ENCODE results near the gene MMP15. TPM values are rescaled to one million over a fixed set of nuclear protein-coding genes. Genes with fewer than 3 reads are reported as not detected.
"Not testable (repeated sequence)": the region's sequence is repeated elsewhere in the genome, so short reads cannot be mapped to it uniquely, and the experiment has no call there.

The MMP15 gene
- total RNA-seq = 24.2 and 32.3 TPM in 2 replicates

DNA sequence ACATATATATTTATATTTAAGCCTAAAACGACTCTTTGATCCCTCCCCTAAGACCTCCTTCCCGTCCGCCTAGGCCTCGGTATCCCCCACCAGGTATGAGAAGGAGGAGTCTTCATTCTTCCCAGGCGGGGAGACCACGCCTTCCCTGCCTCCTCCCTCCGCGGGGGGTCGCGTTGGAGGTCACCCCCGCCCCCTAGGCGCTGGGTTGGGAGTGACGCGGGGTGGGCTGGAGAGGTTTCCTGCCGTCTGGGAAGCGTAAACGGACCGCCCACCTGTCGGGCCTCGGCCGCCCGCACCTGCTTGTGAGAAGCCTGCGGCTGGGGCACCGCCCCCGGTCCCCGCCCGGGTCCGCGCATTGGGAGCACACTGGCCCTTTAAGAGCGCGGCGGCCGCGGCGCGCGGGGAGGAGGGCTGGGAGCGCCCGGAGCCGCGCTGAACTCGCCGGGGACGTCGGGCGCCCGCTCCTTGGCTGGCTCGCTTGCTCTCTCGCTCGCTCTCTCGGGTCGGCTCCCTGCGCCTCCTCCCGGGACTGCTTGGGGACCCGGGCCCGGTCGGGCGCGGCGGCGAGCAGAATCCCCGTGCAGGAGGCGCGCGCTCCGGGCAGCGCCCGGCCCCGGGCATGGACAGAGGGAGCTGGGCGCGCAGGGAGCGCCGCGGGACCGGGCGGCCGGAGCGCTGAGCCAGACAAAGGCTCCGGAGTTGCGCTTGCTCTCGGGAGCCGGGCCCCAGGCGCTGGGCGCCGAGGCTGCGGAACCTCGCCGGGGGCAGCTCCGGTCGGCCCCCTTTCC, at the start of gene MMP15:
MMP15 (plus strand) TSS at position 404 of the 788 bp plus-strand sequence. CDS start 597 bp downstream, outside the sequence.
- DNase-seq = peak; percentile 74

DNA sequence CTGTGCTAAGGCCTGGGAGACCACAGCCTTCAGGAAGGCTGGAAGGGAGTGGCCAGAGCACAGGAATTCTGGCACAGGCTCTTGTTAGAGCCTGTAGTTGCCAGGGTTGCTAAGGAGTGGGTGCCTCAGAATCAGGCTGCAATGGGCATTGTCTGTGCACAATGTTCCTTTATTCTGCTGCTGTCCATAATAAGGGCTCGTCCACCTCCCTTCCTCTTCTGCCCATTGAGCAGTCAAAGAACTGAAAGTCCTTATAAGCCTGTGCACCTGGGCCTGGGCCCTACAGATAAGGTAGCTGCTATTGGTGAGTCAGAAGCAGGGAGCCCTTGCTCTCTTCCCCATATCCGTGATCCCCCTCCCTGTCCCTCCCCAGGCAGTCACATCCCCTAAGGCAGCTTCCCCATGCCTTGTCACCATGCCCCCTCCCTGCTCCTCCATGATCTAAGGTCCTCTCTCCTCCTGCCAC, 49.2 kb upstream of the MMP15 start:
- peak; percentile 8 for DNase-seq

DNA sequence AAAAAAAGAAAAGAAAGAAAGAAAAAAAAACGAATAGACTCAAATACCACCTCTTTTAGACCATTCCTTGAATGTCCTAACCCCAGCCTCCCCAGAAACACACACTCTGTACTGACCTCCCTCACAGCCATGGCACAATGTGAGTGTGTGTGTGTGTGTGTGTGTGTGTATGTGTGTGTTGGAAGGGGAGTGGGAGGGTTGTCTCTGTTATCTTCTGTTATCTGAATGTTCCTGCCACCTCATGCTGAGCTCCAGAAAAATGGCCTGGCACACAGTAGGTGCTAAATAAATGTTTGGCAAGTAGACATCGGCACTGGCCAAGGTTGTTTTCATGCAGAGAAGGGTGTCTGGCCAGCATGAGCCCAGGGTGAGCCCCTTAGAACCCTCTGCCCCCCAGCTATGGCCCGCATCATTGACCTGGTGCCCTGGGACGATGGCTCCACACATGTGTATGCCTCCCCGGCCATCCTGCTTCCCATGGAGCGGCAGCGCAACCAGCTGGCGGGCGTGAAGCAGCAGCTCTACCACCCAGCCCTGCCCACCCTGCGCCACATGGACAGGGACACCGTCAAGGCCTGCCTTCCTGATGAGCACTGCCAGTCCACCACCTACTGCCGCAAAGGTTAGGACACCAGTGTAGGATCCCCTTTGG, 48.0 kb upstream of the MMP15 start:
- DNase-seq = peak; percentile 7

DNA sequence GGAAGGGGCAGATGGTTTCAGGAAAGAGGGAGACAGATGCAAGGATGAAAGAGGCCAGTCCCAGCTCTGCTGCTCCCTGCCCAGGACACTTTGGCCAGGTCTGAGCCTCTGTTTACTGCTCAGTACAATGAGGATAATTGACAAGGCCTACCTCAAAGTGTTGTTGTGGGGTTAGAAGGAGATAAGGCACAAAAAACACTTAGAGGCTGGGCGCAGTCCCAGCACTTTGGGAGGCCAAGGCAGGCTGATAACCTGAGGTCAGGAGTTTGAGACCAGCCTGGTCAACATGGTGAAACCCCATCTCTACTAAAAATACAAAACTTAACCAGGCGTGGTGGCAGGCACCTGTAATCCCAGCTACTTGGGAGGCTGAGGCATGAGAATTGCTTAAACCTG, 47.5 kb upstream of the MMP15 start:
- DNase-seq = not testable (repeated sequence)

DNA sequence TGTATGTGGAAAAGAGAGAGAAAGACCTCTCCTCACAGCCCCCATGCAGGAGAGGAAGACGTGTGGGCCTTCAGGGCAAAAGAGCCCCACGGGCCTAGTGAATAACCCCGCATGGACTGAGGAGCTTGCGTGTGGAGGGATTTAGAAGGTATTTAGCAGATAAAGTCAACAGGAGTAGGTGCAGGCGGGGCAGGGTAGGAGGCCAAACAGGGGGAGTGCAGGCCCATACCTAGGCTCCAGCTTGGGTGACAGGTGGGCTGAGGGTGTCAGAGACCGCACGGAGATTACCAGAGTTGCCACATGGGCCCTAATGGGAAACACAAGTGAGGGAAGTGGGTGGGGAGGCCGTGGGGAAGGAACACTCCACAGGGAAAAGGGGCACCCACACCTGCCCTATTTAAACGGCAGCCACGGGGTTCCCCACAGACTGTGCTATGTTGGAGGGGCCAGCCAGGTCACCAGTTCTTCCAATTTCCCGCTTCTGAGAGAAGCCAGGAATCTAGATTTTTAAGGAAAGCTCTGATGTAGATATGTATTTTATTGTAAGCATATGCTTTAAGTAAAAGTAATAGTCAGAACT, 46.5 kb upstream of the MMP15 start:
- DNase-seq = no peak

DNA sequence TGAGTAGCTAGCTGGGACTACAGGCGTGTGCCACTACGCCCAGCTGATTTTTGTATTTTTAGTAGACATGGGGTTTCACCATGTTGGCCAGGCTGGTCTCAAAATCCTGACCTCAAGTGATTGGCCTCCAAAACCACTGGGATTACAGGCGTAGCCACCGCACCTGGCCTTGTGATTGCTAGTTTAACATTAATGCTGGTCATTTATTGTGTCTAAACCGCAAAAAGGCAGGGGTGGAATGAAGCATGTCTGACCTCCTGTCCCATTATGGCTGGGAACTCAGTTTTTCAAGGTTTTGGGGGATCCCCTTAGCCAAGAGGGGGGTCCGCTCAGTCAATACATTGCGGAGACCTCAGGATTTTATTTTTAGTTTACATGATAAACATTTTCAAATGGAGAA, 43.9 kb upstream of the MMP15 start:
- no peak for DNase-seq

DNA sequence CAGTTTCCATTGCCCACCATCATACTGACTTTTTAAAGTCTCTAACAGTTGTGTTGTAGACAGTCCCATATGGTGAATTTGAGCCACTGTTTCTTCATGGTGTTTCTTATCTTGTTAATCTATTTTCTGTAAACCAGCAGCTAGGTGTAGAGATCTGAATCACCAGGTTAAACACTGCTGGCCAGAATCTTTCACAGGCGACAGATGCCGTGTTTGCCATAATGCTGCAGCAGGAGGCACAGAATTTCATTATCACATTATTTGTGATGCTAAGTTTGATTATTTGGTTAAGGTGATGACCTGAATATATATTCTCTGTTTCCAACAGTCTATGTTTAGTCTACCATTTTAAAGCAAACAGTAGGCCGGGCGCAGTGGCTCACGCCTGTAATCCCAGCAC, 43.2 kb upstream of the MMP15 start:
- DNase-seq = no peak

DNA sequence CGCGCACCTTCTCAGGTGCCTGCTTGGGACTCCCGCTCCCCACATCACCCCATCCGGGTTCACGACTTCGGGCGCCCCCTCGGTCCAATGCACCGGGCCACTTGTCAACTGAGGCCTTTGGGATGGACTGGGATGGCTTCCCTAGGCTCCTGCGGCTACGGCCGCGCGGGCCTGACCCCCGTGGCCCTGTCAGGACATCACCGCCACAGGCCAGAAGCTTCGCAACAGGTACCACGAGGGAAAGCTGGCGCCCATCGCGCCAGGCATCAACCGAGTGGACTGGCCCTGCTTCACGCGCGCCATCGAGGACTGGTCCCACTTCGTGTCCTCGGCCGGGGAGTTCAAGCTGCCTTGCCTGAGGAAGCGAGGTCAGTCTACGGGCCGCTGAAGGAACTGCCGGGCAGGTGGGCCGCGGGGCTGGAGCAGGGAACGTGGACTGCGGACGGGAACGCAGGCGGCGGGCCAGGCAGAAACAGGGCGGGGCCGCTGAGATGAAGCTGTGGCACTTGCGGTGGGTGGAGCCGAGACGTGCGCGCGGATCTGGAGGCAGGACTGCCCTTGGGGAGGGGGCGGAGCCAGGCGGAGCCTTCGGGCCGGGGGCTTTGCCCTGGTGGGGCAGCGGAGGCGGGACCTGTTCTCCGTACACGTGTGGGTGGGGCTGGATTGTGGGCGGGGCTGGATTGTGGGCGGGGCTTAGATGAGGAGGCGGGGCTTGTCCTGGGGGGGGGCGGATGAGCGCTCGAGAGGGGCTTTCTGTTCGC, 40.9 kb upstream of the MMP15 start:
- peak; percentile 75 for DNase-seq

DNA sequence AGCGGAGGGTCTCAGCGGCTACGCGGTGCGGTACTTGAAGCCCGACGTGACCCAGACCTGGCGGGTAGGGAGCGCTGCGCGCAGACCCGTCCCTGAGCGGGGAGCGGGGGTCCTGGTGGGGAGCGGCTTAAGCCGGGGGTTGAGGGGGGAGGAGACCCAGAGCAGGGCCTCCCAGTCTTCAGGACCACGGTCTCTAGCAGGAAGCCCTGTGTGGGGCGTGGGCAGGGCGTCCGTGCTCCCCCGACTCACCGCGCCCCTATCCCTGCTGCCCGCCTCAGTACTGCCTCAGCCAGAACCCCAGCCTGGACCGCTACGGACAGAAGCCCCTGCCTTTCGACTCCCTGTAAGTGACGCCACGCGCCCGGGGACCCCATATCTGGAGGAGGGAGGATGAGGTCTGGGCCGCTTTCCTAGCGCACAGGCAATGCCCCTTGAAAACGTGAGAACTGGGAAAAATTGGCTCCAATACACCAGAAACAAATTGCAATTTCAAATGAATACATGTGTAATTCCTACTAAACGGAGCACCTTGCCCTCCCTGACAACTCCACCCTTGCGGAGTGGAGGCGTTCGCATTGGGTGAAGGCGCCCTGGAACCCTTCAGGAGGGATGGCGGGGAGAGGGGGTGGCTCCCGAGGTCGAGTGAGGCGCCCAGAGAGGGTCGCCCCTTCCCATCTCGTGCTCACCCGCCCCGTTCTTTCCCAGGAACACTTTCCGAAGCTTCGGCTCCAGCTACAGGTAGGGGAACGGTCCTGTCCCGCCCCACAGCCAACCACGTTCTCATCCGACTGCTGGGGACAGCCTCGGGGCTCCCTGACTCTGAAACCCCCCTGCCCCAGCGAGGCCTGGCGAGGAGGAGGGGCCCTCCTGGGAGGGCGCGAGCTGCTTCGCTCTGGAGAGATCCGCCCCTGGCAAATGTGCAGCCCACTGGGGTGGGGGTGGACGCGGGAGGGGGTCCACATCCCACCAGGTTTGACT, 40.1 kb upstream of the MMP15 start:
- DNase-seq = peak; percentile 7

DNA sequence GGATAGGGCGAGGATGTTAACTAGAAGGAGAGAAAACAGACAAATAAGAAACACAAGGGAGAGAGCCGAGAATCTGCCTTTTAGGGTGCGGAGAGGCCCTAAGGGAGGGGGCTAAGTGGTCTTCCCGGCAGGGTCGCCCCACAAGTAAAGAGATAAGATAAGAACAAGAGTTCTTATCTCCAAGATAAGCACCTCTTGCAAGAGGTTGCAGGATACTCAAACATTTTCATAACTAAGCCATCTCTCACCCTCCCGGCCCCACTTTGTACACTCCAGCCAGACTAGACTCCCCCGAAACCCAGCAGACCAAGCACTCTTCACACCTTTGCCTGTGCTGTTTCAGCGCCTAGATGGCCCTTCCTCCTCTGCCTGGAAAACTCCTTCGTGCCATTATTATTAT, 39.4 kb upstream of the MMP15 start:
- no peak for DNase-seq

DNA sequence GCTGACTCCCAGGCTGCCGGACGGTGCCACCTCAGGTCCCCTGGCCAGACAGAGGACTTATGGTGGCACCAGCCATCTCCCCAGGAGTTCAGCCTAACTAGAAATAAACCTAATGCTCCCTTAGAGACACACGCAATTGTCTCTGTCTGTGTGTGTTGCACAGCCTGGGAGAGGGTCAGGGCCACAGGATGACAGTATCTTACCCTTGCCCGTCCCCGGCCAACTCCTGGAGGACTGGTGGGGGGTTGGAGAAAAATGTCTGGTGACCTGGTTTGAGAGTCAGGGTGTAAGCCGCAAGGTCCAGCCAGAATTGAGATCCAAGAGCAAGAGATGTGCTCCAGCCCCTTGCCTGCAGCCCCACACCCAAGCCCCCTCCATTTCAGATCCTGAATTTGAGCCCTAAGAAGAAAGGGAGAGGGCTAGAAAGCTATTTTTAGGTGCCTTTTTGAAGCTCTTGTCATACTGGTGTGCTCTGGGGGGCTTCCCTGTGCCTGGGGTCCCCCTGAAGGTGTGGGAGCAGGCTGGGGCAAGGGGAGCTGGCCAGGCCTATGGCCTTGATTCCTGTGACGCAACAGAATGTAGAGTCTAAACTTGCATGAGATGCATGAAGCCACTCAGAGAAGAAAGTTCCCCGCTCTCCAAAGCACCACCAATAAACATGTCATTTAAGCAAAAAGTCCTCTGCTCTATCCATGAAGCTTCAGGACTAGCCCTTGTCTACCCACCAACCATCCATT, 37.9 kb upstream of the MMP15 start:
- DNase-seq = no peak

DNA sequence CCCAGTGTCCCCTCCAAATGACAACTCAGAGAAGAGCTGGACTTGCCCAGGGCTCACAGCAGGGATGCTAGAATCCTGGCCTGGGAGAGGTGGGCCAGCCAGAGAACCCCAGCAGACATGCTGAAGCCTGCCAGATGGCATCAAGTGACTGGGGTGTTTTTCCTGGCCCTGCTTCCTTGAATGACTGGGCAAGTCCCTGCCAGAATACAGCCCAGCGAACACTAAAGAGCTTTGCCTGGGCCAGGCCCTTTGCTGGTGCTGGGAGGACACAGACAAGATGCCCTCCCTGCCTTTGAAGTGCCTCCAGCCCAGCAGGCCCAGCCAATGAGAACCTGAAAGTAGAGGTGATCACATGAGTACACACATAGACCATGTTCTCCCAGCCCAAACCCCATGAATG, 36.6 kb upstream of the MMP15 start:
- no peak for DNase-seq

DNA sequence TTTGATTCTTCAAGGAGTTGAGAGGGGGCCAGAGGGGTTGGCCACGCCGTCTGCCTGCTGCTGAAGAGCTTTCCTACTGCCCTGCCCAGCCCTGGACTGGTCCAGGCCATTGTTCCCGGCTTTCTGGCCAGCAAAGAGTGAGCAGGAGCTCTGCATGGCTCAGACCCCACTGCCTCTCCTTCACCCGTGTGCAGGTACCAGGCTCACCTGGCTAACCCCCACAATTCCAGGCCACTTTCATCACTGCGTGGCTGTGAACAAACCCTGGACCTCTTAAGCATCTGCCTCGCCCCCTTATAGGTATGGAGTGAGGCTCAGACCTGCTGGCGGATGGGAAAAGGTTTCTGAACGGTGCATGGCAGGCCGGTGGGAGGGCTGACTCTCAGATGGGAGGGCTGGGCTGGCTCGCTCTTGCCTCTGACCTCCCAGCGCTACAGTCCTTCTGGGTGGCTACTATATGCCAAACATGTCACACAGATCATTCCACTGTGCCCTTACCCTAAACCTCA, 33.9 kb upstream of the MMP15 start:
- no peak for DNase-seq

DNA sequence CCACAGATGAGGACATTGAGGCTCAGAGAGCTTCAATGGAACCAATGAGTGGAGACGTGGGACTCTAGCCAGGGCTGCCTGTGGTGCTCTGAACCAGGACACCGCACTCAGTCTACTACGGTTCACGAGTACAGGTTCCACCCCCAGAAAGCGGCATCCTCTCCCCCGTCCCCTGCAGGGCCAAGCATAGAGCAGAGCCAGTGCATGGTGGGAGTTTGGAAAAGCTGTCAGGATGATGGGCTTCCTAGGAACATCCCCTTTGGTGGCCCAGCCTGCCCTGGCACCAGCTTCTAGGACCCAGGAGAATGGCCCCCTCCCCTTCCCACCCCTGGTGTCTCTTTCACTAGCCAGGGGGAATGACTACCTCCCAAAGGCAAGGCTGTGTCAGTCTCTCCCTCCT, 33.5 kb upstream of the MMP15 start:
- no peak for DNase-seq

DNA sequence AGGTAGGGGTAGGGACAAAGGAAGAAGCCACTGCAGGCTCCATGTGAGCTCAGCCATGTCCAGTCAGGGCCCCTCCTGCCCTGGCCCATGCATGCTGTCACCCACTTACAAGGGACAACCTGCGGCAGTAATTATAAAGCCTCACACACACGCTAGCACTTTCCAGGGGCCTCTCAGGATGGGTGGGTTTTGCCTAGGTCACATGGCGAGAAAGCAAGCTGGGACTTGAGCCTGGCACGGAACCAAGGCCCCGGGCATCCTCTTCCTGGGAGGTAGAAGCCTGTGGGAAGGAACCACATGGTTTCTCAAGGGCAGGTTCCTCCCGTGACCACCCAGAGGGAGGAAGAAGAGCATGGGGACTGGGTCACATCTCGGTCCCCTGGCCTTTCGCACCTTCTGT, 32.1 kb upstream of the MMP15 start:
- DNase-seq = no peak

DNA sequence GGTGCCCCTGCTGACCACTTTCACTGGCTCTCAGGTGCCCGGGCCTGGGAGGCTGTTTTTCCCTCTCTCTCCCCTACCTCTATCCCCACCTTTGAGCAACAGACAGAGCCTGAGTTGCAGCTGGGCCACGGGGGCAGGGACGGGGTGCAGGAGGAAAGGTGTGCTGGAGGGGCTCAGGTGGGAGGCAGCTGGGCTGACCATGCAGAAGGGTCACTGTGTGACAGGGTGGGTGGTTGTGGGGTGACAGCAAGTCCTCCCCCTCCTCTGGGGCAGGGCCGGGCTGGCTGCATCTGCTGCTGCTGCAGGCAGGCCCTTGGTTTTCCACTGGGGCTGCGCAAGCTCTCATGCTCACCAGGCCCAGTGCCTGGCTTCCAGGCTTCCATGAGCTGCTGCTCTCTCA, 31.7 kb upstream of the MMP15 start:
- DNase-seq = no peak

DNA sequence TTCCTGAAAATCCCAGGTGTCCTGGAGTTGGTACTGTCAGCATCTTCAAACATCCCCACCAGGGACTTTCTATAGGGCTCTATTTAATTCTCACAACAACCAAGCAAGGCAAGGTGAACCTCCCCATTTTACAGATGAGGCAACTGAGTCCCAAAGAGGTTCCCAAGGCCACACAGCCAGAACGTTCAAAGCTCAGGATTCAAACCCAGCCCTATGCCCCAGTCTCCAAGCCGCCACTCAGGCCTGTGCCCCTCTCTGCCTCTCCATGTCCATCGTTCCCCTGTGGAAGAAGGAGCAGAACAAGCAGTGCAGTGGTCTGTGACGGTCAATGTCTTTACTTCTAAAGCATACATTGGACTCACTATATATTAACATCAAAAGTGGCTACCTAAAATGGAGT, 31.2 kb upstream of the MMP15 start:
- DNase-seq = no peak

DNA sequence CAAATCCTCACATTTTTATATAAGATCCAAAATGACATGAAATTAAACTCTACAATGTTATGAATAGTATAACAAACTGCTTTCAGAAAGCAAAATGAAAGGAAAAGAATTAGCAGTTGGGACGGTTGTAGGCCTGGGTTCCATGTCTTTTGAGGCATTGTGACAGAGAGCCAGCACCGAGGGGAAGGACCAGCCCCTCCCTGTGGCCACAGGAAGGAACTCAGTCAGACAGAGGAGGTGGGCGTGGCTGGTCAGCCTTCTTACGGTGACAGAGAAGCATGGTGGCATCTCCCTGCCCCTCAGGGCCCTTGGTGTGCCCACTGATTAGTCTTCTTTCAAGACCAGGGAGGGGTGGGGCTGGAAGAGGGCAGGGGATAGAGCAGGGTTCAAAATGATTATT, 30.8 kb upstream of the MMP15 start:
- peak; percentile 69 for DNase-seq

DNA sequence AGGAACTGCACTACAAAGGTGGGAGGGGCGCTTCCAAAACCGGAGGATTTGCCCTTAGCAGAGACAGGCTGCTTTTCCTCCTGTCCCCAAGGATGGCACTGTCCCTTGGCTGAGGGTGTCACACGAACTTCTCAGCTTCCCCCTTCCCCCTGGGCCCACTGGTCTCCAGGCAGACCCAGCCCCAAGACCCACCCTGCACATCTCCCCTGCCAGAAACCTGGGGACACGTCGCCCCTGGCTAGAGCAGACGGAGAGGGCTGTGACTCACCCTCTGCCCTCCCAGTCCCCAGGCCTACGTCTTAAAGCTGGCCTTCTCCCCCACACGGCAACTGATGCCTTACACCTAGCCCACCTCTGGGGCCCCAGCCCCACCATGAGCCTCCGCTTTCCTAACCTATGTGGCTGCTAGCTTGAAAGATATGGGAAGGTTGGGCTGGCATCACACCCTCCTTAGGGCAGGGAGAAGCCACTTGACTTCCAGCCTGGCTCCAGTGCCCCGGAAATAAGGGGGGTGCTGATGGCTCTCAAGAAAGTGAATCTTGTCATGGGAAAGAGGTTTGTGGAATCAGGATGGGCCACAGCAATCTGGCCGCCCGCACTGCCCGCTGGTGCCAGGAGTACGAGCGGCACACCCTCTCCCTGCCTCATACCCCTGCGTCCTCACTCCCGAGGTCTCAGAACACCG, 29.7 kb upstream of the MMP15 start:
- no peak for DNase-seq

Measured in dermis blood vessel endothelial cell (primary cell).